C4-2B (cell line): ENCODE data around the gene ACVRL1.

ENCODE experiments used
- CTCF ChIP-seq: fragments of 450-650 bp; conservative IDR thresholded peaks from 2 replicates; pipeline ENCODE4 v1.5.1; 2017; ENCODE audit warnings: mild to moderate bottlenecking
- ZFX ChIP-seq: fragments of 450-650 bp; IDR thresholded peaks from 2 replicates; pipeline ENCODE4 v1.6.1; 2017

DNA sequence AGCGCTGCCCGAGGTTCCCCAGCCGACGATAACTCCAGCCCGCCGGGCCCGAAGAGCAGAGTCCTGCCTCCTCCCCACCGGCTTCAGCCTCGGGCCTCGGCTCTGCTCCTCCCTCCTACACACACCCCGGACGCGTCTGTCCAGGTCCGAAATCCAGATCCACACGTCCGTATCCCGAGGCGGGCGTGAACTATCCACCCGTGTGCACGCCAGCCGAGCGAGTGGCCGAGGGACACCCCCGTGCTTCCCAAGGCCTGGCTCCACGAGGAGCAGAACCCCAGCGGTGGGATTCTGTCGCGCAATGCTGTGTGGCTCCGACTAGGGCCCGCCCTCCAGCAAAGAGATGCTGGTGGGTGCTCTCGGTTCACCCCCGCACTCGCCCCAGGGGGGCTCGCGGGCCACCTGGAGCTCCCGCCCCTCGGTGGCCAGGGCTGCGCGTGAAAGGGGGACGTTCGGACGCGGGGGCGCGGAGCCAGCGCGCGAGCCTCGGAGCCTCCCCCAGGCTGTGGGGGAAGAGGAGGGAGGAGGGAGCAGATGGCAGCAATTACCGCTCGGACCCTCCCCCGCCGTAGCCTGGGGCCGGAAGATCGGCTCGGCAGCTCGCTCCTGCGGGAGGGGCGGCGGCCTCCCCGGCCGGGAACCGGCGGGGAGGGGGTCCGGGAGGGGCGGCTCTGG is 38.3 kb upstream of the ACVRL1 start:
- TF ChIP-seq CTCF = no peak
- no peak for TF ChIP-seq ZFX
